NCI-H345 treated with DMSO at 0.1 percent for 48 hours (cell line): Measurements from ENCODE around the gene CYP2D6.

Experiments used
- DNase-seq: peaks from one replicate; lab custom pipeline; 2025; ENCODE audit not compliant: unreplicated experiment; lab: John Stamatoyannopoulos, UW

CYP2D6 gene

GRCh38 chr22:42090596-42091454 lies 39.8 kb downstream of the CYP2D6 start, which contains the start of gene NDUFA6:
NDUFA6 (minus strand) TSS chr22:42090772; CDS start chr22:42090744, 28 bp downstream.
- DNase-seq, result peak; percentile 92

GRCh38 chr22:42086051-42086450 lies 44.6 kb downstream of the CYP2D6 start:
- DNase-seq, result no peak

- DNase-seq, result no peak
Measured at GRCh38 chr22:42084874-42085273, 45.7 kb downstream of the CYP2D6 start.

- no peak for DNase-seq
Measured at GRCh38 chr22:42083119-42083518, 47.5 kb downstream of the CYP2D6 start.

GRCh38 chr22:42080287-42080686 lies 50.3 kb downstream of the CYP2D6 start:
- DNase-seq, result no peak

- DNase-seq, result peak; percentile 86
Measured at GRCh38 chr22:42079319-42080251, 51.0 kb downstream of the CYP2D6 start, which contains the start of gene SMDT1. SMDT1 (plus strand) TSS chr22:42079700; CDS start chr22:42079769, 69 bp downstream.

GRCh38 chr22:42078469-42079318 lies 51.9 kb downstream of the CYP2D6 start:
- DNase-seq, result no peak

GRCh38 chr22:42077486-42078125 lies 53.0 kb downstream of the CYP2D6 start:
- DNase-seq, result no peak

- DNase-seq, result no peak
Measured at GRCh38 chr22:42076764-42077485, 53.7 kb downstream of the CYP2D6 start.
